Choroid plexus epithelial cell (primary cell): Measurements from ENCODE around the gene RSF1.

Source experiments
- DNase-seq: peaks from one replicate; pipeline ENCODE4 v3.0.0-alpha.2; 2010; ENCODE audit warnings: low read depth
- H3K4me3 ChIP-seq: 2 replicates; pipeline ENCODE4 v1.5.1; 2011; ENCODE audit warnings: low read depth, mild to moderate bottlenecking, control low read depth, low read length, moderate library complexity
- CTCF ChIP-seq: conservative IDR thresholded peaks from 2 replicates; pipeline ENCODE4 v1.5.1; 2011; ENCODE audit warnings: low read depth, mild to moderate bottlenecking, control low read depth, inconsistent platforms, low read length, moderate library complexity

Gene RSF1

DNA sequence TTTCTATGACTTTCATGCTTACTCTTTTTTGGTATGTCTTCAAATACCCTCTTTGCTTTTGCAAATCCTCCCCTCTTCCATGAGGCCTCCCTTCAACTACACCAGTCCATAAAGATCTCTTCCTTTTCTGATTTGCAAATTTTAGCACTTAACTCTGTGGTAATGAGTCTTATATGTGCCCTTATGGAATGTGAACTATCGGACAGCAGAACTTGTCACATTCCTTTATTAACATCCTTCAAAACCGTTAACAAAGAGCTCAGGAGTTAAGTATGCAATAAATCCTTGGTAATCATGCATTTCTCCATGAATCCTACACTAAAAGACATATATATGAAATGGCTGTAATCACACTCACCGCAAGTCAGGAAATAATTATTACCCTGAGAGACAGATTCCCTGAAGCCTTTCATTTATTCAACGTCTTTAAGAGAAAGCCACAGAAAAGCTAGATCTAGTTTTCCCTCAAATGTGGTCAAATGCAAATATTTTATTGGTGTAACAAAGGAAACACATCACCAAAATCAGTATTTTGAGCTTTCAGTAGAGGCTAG lies 190.3 kb downstream of the RSF1 start:
- no peak for TF ChIP-seq CTCF
- H3K4me3 ChIP-seq, result no peak overlapping the region
- DNase-seq, result no peak

GRCh38 chr11:77619576-77620198 lies 200.8 kb downstream of the RSF1 start:
- no peak overlapping the region for H3K4me3 ChIP-seq
- TF ChIP-seq CTCF, result peak; percentile 76
- DNase-seq, result peak; percentile 73

DNA sequence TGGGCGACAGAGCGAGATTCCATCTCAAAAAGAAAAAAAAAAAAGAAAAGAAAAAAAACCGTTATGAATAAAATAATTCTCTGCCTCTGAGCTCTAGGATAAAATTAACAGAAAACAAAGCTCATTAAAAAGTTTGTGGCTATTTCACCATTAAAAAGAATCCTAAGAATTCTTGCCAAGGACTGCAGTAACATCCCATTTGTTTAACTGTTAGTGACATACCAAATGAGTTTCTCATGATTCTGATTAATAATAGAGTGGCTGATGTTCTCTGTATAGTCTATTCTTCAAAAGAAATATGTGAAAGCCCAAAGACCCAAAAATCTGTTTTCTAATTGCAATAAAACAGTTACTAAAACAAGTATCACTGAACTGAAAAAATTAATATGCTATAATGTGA lies 202.6 kb downstream of the RSF1 start:
- peak; percentile 35 for DNase-seq
- H3K4me3 ChIP-seq, result no peak overlapping the region
- no peak for TF ChIP-seq CTCF

GRCh38 chr11:77611921-77612320 lies 208.6 kb downstream of the RSF1 start:
- no peak overlapping the region for H3K4me3 ChIP-seq
- TF ChIP-seq CTCF, result no peak
- DNase-seq, result no peak
